ENCODE data around the gene TMTC4.

DNA sequence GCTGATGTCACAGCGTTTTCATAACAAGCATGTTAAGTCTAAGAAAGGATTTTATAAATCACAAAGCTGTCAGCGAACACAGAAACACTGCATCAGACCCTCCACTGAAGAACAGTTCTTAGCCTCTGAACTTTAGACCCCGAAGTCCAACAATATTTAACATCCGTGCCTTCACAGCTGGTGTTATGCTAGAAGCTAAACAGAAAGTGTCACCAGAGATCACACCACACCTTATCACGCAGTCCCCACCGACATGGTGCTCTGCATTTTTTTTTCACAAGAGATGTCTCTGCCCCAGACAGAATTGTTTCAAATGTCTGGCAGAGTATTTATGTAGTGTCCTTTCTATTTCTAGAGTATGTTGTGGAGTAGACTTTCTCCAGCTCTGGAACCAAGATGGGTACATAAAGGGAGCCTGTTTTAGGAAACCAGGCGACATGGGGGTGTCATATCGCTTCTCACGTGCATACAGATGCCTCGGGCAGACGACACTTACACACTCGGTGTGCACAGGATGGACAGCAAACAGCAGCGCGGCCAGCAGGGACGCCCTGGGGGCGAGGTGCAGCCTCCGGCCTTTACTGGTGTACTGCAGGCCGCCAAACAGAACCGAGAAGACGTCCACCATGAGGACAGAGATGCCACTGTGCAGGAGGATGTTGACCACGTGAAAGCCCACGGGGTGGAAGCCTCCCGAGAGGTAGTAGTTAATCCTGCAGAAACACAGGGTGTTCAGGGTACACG, 12.0 kb downstream of the TMTC4 start:
- TF ChIP-seq POLR2A (IDR thresholded peaks at IDR 0.05) (no peak), POLR2AphosphoS5 (IDR thresholded peaks at IDR 0.05) (no peak), EP300 (IDR thresholded peaks at IDR 0.05) (no peak)
- TF ChIP-seq, protein P1, sequence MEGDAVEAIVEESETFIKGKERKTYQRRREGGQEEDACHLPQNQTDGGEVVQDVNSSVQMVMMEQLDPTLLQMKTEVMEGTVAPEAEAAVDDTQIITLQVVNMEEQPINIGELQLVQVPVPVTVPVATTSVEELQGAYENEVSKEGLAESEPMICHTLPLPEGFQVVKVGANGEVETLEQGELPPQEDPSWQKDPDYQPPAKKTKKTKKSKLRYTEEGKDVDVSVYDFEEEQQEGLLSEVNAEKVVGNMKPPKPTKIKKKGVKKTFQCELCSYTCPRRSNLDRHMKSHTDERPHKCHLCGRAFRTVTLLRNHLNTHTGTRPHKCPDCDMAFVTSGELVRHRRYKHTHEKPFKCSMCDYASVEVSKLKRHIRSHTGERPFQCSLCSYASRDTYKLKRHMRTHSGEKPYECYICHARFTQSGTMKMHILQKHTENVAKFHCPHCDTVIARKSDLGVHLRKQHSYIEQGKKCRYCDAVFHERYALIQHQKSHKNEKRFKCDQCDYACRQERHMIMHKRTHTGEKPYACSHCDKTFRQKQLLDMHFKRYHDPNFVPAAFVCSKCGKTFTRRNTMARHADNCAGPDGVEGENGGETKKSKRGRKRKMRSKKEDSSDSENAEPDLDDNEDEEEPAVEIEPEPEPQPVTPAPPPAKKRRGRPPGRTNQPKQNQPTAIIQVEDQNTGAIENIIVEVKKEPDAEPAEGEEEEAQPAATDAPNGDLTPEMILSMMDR (IDR thresholded peaks at IDR 0.05): no peak

Measured in upper lobe of left lung (tissue), 4 donors.